A673 (cell line): ENCODE results near the gene RHOBTB3. TPM values are rescaled to one million over a fixed set of nuclear protein-coding genes. Genes with fewer than 3 reads are reported as not detected.

Source experiments
- BruUV-seq: library from RNA; stranded (reverse); fragments of 400-500 nt; replicated peaks from 2 replicates; lab custom pipeline; 2021; lab: Mats Ljungman, UMichigan
- CTCF ChIA-PET: fragments of 300-600 bp; sonication (Branson Sonifier 250); formaldehyde crosslinking; loops from one replicate; lab custom pipeline; 2022; ENCODE audit warnings: antibody characterized with exemption; lab: Charles Lee
- POLR2A ChIA-PET: fragments of 300-600 bp; sonication (Branson Sonifier 250); formaldehyde crosslinking; loops from one replicate; lab custom pipeline; 2022; ENCODE audit warnings: antibody characterized with exemption; ENCODE audit not compliant: low non-redundant PET; lab: Charles Lee
- DNase-seq: peaks from one replicate; pipeline ENCODE4 v3.0.0-alpha.2; 2015; ENCODE audit warnings: low spot score
- H3K27ac ChIP-seq: fragments of 200-600 bp; sonication (generic); 2 replicates; pipeline ENCODE4 v1.5.1; 2016; ENCODE audit warnings: mixed run types, low read depth, mild to moderate bottlenecking, mixed read lengths, antibody characterized with exemption, low read length; ENCODE audit not compliant: poor library complexity, severe bottlenecking
- H3K27me3 ChIP-seq: fragments of 200-600 bp; sonication (generic); replicated peaks from 2 replicates; pipeline ENCODE4 v1.6.1; 2017; ENCODE audit warnings: mixed run types, low read depth, mild to moderate bottlenecking, mixed read lengths, antibody characterized with exemption, low read length; ENCODE audit not compliant: insufficient read depth, poor library complexity
- H3K36me3 ChIP-seq: fragments of 200-600 bp; sonication (generic); 2 replicates; pipeline ENCODE4 v1.6.1; 2016; ENCODE audit warnings: mixed run types, mild to moderate bottlenecking, mixed read lengths, antibody characterized with exemption, low read length; ENCODE audit not compliant: insufficient read depth, poor library complexity, severe bottlenecking
- H3K4me1 ChIP-seq: fragments of 200-600 bp; sonication (generic); 2 replicates; pipeline ENCODE4 v1.6.1; 2017; ENCODE audit warnings: mixed run types, mild to moderate bottlenecking, mixed read lengths, antibody characterized with exemption, low read length; ENCODE audit not compliant: insufficient read depth, poor library complexity, severe bottlenecking
- H3K4me3 ChIP-seq: fragments of 200-600 bp; sonication (generic); 2 replicates; pipeline ENCODE4 v1.5.1; 2016; ENCODE audit warnings: low read depth, mixed run types, mild to moderate bottlenecking, mixed read lengths, low read length; ENCODE audit not compliant: poor library complexity, severe bottlenecking
- H3K9me3 ChIP-seq: fragments of 200-600 bp; sonication (generic); 2 replicates; pipeline ENCODE4 v1.6.1; 2016; ENCODE audit warnings: mixed run types, low read depth, mild to moderate bottlenecking, mixed read lengths, antibody characterized with exemption, low read length; ENCODE audit not compliant: poor library complexity, severe bottlenecking
- CTCF ChIP-seq: fragments of 300-800, 200-600 bp; sonication (generic); conservative IDR thresholded peaks from 2 replicates; pipeline ENCODE4 v1.5.1; 2017; ENCODE audit warnings: low read depth, mild to moderate bottlenecking, antibody characterized with exemption, low read length, moderate library complexity, mixed read lengths
- EZH2 ChIP-seq: fragments of 200-600 bp; sonication (generic); IDR thresholded peaks from 2 replicates; pipeline ENCODE4 v1.6.1; 2017; ENCODE audit warnings: borderline replicate concordance, low read depth, mild to moderate bottlenecking, mixed read lengths, antibody characterized with exemption, low read length; ENCODE audit not compliant: poor library complexity, severe bottlenecking
- intact Hi-C: fragments of 100-400 bp; cut with micrococcal nuclease; formaldehyde crosslinking; loops from one replicate; pipeline ENCODE4 v1.10.0; 2022; ENCODE audit not compliant: unreplicated experiment
- total RNA-seq: library from RNA; stranded (reverse); gene quantifications from 2 replicates; pipeline ENCODE4 v1.2.3, GENCODE V29; 2021

RHOBTB3 gene
- total RNA-seq, 1 experiment from 2014 or later = 29.6 TPM

- H3K4me1 ChIP-seq = peaks cover 19% of the 10 kb centered on the region
- no peak overlapping the region for H3K27ac ChIP-seq
- no peaks in the 10 kb centered on the region for H3K9me3 ChIP-seq
- H3K4me3 ChIP-seq = no peak overlapping the region
- intact Hi-C loops = no loop called here
- no peak for DNase-seq
- no peaks in the 10 kb centered on the region for H3K27me3 ChIP-seq
- TF ChIP-seq EZH2 = no peak
- no peak for TF ChIP-seq CTCF
- BruUV-seq = no TSS peak
- no peaks in the 10 kb centered on the region for H3K36me3 ChIP-seq
- ChIA-PET POLR2A (no interaction called here), CTCF (no interaction called here)
Observed at GRCh38 chr5:95826949-95827891, 96.1 kb downstream of the RHOBTB3 start.

GRCh38 chr5:95827892-95828246, 96.7 kb downstream of the RHOBTB3 start:
- H3K4me1 ChIP-seq = peaks cover 16% of the 10 kb centered on the region
- no peak for TF ChIP-seq EZH2
- TF ChIP-seq CTCF = no peak
- H3K36me3 ChIP-seq = no peaks in the 10 kb centered on the region
- DNase-seq = no peak
- no peak overlapping the region for H3K27ac ChIP-seq
- H3K27me3 ChIP-seq = no peaks in the 10 kb centered on the region
- BruUV-seq = no TSS peak
- H3K9me3 ChIP-seq = no peaks in the 10 kb centered on the region
- intact Hi-C loops = no loop called here
- POLR2A ChIA-PET = no interaction called here
- CTCF ChIA-PET = no interaction called here
- H3K4me3 ChIP-seq = no peak overlapping the region

GRCh38 chr5:95830226-95830625, 99.1 kb downstream of the RHOBTB3 start:
- Histone ChIP-seq H3K4me3 (no peak overlapping the region), H3K27ac (no peak overlapping the region), H3K4me1 (peaks cover 10% of the 10 kb centered on the region), H3K9me3 (no peaks in the 10 kb centered on the region), H3K27me3 (no peaks in the 10 kb centered on the region), H3K36me3 (no peaks in the 10 kb centered on the region)
- intact Hi-C loops = no loop called here
- TF ChIP-seq EZH2 (no peak), CTCF (no peak)
- no peak for DNase-seq
- POLR2A ChIA-PET = no interaction called here
- BruUV-seq = no TSS peak
- CTCF ChIA-PET = no interaction called here
